Neuron (in vitro differentiated cells): ENCODE results near the gene RAD51B.

Experiments
- H2AFZ ChIP-seq: one replicate; pipeline ENCODE4 v1.6.1; 2013; ENCODE audit warnings: low read depth, mild to moderate bottlenecking, inconsistent platforms, low read length, moderate library complexity
- H3K27me3 ChIP-seq: one replicate; pipeline ENCODE4 v1.6.1; 2013; ENCODE audit warnings: low read length; ENCODE audit not compliant: insufficient read depth
- H3K36me3 ChIP-seq: one replicate; pipeline ENCODE4 v1.6.1; 2013; ENCODE audit warnings: low read length; ENCODE audit not compliant: insufficient read depth
- H3K4me1 ChIP-seq: one replicate; pipeline ENCODE4 v1.6.1; 2013; ENCODE audit warnings: low read length; ENCODE audit not compliant: insufficient read depth
- H3K4me3 ChIP-seq: 2 replicates; pipeline ENCODE4 v1.5.1; 2013; ENCODE audit warnings: mild to moderate bottlenecking, low read length, moderate library complexity
- H3K9me3 ChIP-seq: one replicate; pipeline ENCODE4 v1.6.1; 2013; ENCODE audit warnings: low read length

RAD51B gene

GRCh38 chr14:68737086-68737485, 917.5 kb downstream of the RAD51B start:
- H3K9me3 ChIP-seq, result peaks cover 7% of the 10 kb centered on the region
- no peak overlapping the region for H2AFZ ChIP-seq
- H3K27me3 ChIP-seq, result no peaks in the 10 kb centered on the region

GRCh38 chr14:68738559-68738958, 919.0 kb downstream of the RAD51B start:
- Histone ChIP-seq H3K9me3 (peaks cover 7% of the 10 kb centered on the region), H3K4me1 (peaks cover 22% of the 10 kb centered on the region)

More at GRCh38 chr14:68737086-68737485, 917.5 kb downstream of the RAD51B start:
- Histone ChIP-seq H3K4me3 (no peak overlapping the region), H3K4me1 (peaks cover 31% of the 10 kb centered on the region), H3K36me3 (no peaks in the 10 kb centered on the region)

GRCh38 chr14:68739701-68740100, 920.1 kb downstream of the RAD51B start:
- H3K4me1 ChIP-seq, result peaks cover 16% of the 10 kb centered on the region
- no peak overlapping the region for H3K4me3 ChIP-seq
- no peaks in the 10 kb centered on the region for H3K27me3 ChIP-seq
- no peaks in the 10 kb centered on the region for H3K36me3 ChIP-seq
- no peak overlapping the region for H2AFZ ChIP-seq
- H3K9me3 ChIP-seq, result peaks cover 7% of the 10 kb centered on the region

More at GRCh38 chr14:68738559-68738958, 919.0 kb downstream of the RAD51B start:
- no peaks in the 10 kb centered on the region for H3K27me3 ChIP-seq
- no peaks in the 10 kb centered on the region for H3K36me3 ChIP-seq
- no peak overlapping the region for H2AFZ ChIP-seq
- H3K4me3 ChIP-seq, result no peak overlapping the region

- Histone ChIP-seq H3K9me3 (peaks cover 7% of the 10 kb centered on the region), H3K27me3 (no peaks in the 10 kb centered on the region), H3K4me3 (no peak overlapping the region), H3K4me1 (peaks cover 15% of the 10 kb centered on the region), H3K36me3 (no peaks in the 10 kb centered on the region), H2AFZ (no peak overlapping the region)
Observed at GRCh38 chr14:68740788-68741476, 921.4 kb downstream of the RAD51B start.

GRCh38 chr14:68741477-68741791, 921.9 kb downstream of the RAD51B start:
- Histone ChIP-seq H3K4me3 (no peak overlapping the region), H3K27me3 (no peaks in the 10 kb centered on the region), H3K9me3 (peaks cover 7% of the 10 kb centered on the region), H3K4me1 (peaks cover 10% of the 10 kb centered on the region), H3K36me3 (no peaks in the 10 kb centered on the region), H2AFZ (no peak overlapping the region)

GRCh38 chr14:68741839-68742470, 922.4 kb downstream of the RAD51B start:
- Histone ChIP-seq H3K4me1 (peaks cover 5% of the 10 kb centered on the region), H2AFZ (no peak overlapping the region), H3K4me3 (no peak overlapping the region), H3K27me3 (no peaks in the 10 kb centered on the region), H3K9me3 (peaks cover 7% of the 10 kb centered on the region), H3K36me3 (no peaks in the 10 kb centered on the region)

- H3K27me3 ChIP-seq, result no peaks in the 10 kb centered on the region
- H3K4me1 ChIP-seq, result no peaks in the 10 kb centered on the region
- H3K36me3 ChIP-seq, result no peaks in the 10 kb centered on the region
- no peak overlapping the region for H2AFZ ChIP-seq
- H3K9me3 ChIP-seq, result peaks cover 4% of the 10 kb centered on the region
- no peak overlapping the region for H3K4me3 ChIP-seq
Observed at GRCh38 chr14:68744613-68745012, 925.0 kb downstream of the RAD51B start.

- Histone ChIP-seq H3K27me3 (no peaks in the 10 kb centered on the region), H3K4me3 (no peak overlapping the region), H3K9me3 (no peaks in the 10 kb centered on the region), H3K36me3 (no peaks in the 10 kb centered on the region), H3K4me1 (no peaks in the 10 kb centered on the region), H2AFZ (no peak overlapping the region)
Observed at GRCh38 chr14:68747393-68747792, 927.8 kb downstream of the RAD51B start.

GRCh38 chr14:68748260-68748659, 928.7 kb downstream of the RAD51B start:
- Histone ChIP-seq H3K4me3 (no peak overlapping the region), H3K27me3 (no peaks in the 10 kb centered on the region), H2AFZ (no peak overlapping the region), H3K4me1 (no peaks in the 10 kb centered on the region), H3K9me3 (no peaks in the 10 kb centered on the region), H3K36me3 (no peaks in the 10 kb centered on the region)

- no peak overlapping the region for H2AFZ ChIP-seq
- H3K4me1 ChIP-seq, result no peaks in the 10 kb centered on the region
- H3K9me3 ChIP-seq, result no peaks in the 10 kb centered on the region
- no peaks in the 10 kb centered on the region for H3K36me3 ChIP-seq
- no peaks in the 10 kb centered on the region for H3K27me3 ChIP-seq
- no peak overlapping the region for H3K4me3 ChIP-seq
Observed at GRCh38 chr14:68748691-68749090, 929.1 kb downstream of the RAD51B start.

- Histone ChIP-seq H3K4me1 (no peaks in the 10 kb centered on the region), H3K27me3 (no peaks in the 10 kb centered on the region), H2AFZ (no peak overlapping the region), H3K9me3 (no peaks in the 10 kb centered on the region), H3K4me3 (no peak overlapping the region), H3K36me3 (no peaks in the 10 kb centered on the region)
Observed at GRCh38 chr14:68749487-68750475, 930.2 kb downstream of the RAD51B start.

GRCh38 chr14:68752271-68753006, 932.9 kb downstream of the RAD51B start:
- Histone ChIP-seq H2AFZ (no peak overlapping the region), H3K36me3 (no peaks in the 10 kb centered on the region), H3K9me3 (no peaks in the 10 kb centered on the region), H3K4me1 (no peaks in the 10 kb centered on the region), H3K4me3 (no peak overlapping the region), H3K27me3 (no peaks in the 10 kb centered on the region)
